ENCODE measurements around the gene HIRIP3. TPM values are rescaled to one million over a fixed set of nuclear protein-coding genes. Genes with fewer than 3 reads are reported as not detected.
"Not testable (repeated sequence)": the region's sequence is repeated elsewhere in the genome, so short reads cannot be mapped to it uniquely, and the experiment has no call there.

The HIRIP3 gene
- total RNA-seq, 6 experiments from 2014 or later = 5.2 to 12.9 (median 9.0) TPM

DNA sequence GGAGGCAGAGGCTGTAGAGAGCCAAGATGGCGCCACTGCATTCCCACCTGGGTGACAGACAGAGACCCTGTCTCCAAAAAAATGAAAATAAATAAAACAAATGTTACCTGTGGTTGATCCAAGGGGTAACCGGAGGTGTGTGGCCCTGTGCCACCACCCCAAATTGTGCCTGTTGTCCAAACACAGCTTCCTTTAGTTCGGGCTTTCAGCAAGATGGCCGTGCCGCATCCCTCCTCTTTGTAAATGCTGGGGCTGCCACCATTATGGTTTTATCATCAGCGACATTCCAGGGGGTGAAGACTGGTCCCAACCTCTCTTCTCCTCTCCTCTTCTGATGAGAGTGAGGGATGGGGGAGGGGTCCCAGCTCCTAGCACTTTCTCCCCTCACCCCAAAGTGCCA is 27.5 kb upstream of the HIRIP3 start, which contains the start of gene C16orf92:
Gene C16orf92, plus strand, starts transcription at position 312 of the 400 bp plus-strand sequence. CDS start 143 bp downstream, outside the sequence.
- intact Hi-C loops (cut with DNase I) = loop anchor here in 1 of 2 donors (10.0 kb wide), 2 partner anchors 148 to 328 kb away; no protein-coding TSS in a partner anchor
- ATAC-seq = no peak
- DNase-seq = no peak
- Histone ChIP-seq H3K27ac (no peak within 1 kb of the TSS), H3K4me3 (no peak within 1 kb of the TSS), H3K9me3 (no peaks in the 10 kb centered on the region), H3K4me1 (peaks cover 0 to 9% (median 0%) of the 10 kb centered on the region in 4 donors), H3K36me3 (no peaks in the 10 kb centered on the region), H3K27me3 (no peaks in the 10 kb centered on the region)
- TF ChIP-seq, protein P1, sequence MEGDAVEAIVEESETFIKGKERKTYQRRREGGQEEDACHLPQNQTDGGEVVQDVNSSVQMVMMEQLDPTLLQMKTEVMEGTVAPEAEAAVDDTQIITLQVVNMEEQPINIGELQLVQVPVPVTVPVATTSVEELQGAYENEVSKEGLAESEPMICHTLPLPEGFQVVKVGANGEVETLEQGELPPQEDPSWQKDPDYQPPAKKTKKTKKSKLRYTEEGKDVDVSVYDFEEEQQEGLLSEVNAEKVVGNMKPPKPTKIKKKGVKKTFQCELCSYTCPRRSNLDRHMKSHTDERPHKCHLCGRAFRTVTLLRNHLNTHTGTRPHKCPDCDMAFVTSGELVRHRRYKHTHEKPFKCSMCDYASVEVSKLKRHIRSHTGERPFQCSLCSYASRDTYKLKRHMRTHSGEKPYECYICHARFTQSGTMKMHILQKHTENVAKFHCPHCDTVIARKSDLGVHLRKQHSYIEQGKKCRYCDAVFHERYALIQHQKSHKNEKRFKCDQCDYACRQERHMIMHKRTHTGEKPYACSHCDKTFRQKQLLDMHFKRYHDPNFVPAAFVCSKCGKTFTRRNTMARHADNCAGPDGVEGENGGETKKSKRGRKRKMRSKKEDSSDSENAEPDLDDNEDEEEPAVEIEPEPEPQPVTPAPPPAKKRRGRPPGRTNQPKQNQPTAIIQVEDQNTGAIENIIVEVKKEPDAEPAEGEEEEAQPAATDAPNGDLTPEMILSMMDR (IDR thresholded peaks at IDR 0.05) = no peak
- no peak for TF ChIP-seq POLR2A (IDR thresholded peaks at IDR 0.05)
- 82% methylated on average over 4 of the region's 6 CpGs for WGBS (ENCODE audit: insufficient coverage, low coverage, low lambda C conversion rate, missing lambda C conversion rate)

DNA sequence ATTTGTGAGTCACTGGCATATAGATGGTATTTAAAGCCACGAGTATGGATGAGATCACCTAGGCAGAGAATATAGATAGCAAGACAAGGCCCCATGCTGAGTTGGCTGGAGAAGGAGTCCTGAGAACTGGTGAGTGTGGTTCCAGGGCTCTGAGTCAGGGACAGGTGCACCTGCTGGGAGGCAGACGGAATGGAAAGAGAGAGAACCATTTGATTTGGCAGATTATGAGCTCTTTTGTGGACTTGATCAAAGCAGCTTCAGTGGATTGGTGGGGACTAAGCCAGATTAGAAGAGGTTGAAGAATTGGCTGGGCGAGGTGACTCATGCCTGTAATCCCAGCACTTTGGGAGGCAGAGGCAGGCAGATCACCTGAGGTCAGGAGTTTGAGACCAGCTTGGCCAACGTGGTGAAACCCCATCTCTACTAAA is 23.3 kb upstream of the HIRIP3 start:
- no peaks in the 10 kb centered on the region for H3K27me3 ChIP-seq
- ATAC-seq (no peak), DNase-seq (no peak)
- no peaks in the 10 kb centered on the region for H3K9me3 ChIP-seq
- intact Hi-C loops (cut with DNase I) = no loop called here
- TF ChIP-seq, protein P1 (IDR thresholded peaks at IDR 0.05) = no peak
- TF ChIP-seq POLR2A (IDR thresholded peaks at IDR 0.05) = no peak
- no peak overlapping the region for H3K4me3 ChIP-seq
- 61% methylated on average over 3 of the region's 4 CpGs for WGBS (ENCODE audit: insufficient coverage, low coverage, low lambda C conversion rate, missing lambda C conversion rate)
- H3K27ac ChIP-seq = no peak overlapping the region
- no peaks in the 10 kb centered on the region for H3K36me3 ChIP-seq
- H3K4me1 ChIP-seq = peaks cover 0 to 9% (median 0%) of the 10 kb centered on the region in 4 donors

DNA sequence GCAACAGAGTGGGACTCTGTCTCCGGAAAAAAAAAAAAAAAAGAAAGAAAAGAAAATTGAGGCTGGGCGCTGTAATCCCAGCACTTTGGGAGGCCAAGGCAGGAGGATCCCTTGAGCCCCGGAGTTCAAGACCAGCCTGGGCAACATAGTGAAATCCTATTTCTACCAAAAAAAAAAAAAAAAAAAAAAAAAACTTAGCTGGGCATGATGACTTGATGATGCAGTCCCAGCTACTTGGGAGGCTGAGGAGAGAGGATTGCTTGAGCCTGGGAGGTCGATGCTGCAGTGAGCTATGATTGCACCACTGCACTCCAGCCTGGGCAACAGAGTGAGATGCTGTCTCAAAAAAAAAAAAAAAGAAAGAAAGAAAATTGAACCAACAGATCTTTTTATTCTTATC is 22.5 kb upstream of the HIRIP3 start:
- H3K27me3 ChIP-seq; H3K4me1 ChIP-seq; DNase-seq; H3K36me3 ChIP-seq; H3K9me3 ChIP-seq; H3K27ac ChIP-seq; H3K4me3 ChIP-seq; ATAC-seq; intact Hi-C loops (cut with DNase I): not testable (repeated sequence)
- 82% methylated on average over 2 of the region's 4 CpGs for WGBS (ENCODE audit: insufficient coverage, low coverage, low lambda C conversion rate, missing lambda C conversion rate)

DNA sequence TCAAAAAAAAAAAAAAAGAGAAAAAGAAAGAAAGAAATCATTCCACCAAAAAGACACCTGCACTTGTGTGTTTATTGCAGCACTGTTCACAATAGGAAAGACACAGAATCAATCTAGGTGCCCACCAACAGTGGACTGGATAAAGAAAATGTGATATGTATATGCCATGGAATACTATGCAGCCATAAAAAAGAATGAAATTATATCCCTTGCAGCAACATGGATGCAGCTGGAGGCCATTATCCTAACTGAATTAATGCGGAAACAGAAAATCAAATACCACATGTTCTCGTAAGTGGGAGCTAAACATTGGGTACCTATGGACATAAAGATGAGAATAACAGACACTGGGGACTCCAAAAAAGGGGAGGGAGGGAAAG is 21.9 kb upstream of the HIRIP3 start:
- Histone ChIP-seq H3K9me3 (no peaks in the 10 kb centered on the region), H3K27me3 (no peaks in the 10 kb centered on the region), H3K36me3 (no peaks in the 10 kb centered on the region), H3K27ac (no peak overlapping the region), H3K4me1 (peaks cover 0 to 9% (median 0%) of the 10 kb centered on the region in 4 donors), H3K4me3 (no peak overlapping the region)
- TF ChIP-seq, protein P1 (IDR thresholded peaks at IDR 0.05) = no peak
- TF ChIP-seq POLR2A (IDR thresholded peaks at IDR 0.05) = no peak
- no peak for ATAC-seq
- DNase-seq = no peak
- intact Hi-C loops (cut with DNase I) = no loop called here
- 91% methylated on average over 2 of the region's 2 CpGs for WGBS (ENCODE audit: insufficient coverage, low coverage, low lambda C conversion rate, missing lambda C conversion rate)

DNA sequence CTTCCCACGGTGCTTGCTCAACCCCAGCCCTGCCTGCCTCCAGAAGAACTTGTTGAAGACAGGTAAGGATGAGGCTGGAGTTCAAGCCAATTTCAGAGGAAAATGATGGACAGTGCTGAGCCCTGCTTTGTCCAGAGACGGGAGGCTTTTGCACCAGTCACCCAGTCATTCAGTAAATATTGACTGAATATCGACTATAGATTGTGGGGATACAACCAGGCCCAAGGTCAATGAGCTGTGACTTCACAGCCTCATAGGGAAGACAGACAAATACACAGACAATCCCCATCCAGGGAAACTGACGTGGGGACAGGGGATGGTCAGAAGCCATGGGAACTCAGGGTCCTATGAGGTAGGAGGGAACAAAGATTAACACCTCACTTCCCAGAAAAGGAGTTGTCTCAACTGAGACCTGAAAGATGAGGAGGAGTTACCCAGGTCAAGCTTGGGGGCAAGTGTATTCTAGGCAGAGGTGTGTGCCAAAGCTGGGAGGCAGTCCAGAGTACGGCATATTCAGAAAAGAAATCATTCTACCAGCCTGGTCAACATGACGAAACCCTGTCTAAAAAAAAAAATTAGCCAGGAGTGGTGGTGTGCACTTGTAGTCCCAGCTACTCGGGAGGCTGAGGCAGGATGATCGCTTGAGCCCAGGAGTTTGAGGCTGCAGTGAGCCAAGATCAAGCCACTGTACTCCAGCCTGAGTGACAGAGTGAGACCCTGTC is 21.3 kb upstream of the HIRIP3 start:
- WGBS (ENCODE audit: insufficient coverage, low coverage, low lambda C conversion rate, missing lambda C conversion rate) = 44% methylated on average over 7 of the region's 8 CpGs
- no peak overlapping the region for H3K27ac ChIP-seq
- no peaks in the 10 kb centered on the region for H3K9me3 ChIP-seq
- no peaks in the 10 kb centered on the region for H3K27me3 ChIP-seq
- no peaks in the 10 kb centered on the region for H3K36me3 ChIP-seq
- no peak for DNase-seq
- intact Hi-C loops (cut with DNase I) = no loop called here
- H3K4me1 ChIP-seq = peaks cover 0 to 8% (median 0%) of the 10 kb centered on the region in 4 donors
- no peak for TF ChIP-seq POLR2A (IDR thresholded peaks at IDR 0.05)
- TF ChIP-seq, protein P1 (IDR thresholded peaks at IDR 0.05) = no peak
- no peak overlapping the region for H3K4me3 ChIP-seq
- ATAC-seq = no peak

DNA sequence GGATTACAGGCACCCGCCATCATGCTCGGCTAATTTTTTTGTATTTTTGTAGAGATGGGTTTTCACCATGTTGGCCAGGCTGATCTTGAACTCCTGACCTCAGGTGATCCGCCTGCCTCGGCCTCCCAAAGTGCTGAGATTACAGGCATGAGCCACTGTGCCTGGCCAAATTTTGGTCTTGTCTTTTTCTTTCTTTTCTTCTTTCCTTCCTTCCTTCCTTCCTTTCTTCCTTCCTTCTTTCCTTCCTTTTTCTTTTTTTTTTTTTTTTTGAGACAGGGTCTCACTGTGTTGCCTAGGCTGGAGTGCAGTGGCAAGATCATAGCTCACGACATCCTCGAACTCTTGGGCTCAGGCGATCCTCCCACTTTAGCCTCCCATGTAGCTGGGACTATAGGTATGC is 20.0 kb upstream of the HIRIP3 start:
- DNase-seq, ATAC-seq: not testable (repeated sequence)
- 83% methylated on average over 3 of the region's 7 CpGs for WGBS (ENCODE audit: insufficient coverage, low coverage, low lambda C conversion rate, missing lambda C conversion rate)

DNA sequence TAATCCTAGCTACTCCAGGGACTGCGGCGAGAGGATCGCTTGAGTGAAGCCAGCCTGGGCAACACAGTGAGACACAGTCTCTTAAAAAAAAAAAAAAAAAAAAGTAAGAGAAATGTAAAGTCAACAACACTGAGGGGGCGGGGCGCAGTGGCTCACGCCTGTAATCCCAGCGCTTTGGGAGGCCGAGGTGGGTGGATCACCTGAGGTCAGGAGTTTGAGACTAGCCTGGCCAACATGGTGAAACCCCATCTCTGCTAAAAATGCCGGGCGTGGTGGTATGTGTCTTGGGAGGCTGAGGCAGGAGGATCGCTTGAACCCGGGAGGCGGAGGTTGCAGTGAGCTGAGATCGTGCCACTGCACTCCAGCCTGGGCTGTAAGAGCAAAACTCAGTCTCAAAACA is 17.2 kb upstream of the HIRIP3 start:
- H3K9me3 ChIP-seq; H3K36me3 ChIP-seq; ATAC-seq; H3K4me3 ChIP-seq; DNase-seq; intact Hi-C loops (cut with DNase I); H3K27ac ChIP-seq; H3K4me1 ChIP-seq; H3K27me3 ChIP-seq: not testable (repeated sequence)
- 70% methylated on average over 8 of the region's 14 CpGs for WGBS (ENCODE audit: insufficient coverage, low coverage, low lambda C conversion rate, missing lambda C conversion rate)

More for the DNA sequence above, 20.0 kb upstream of the HIRIP3 start:
- H3K36me3 ChIP-seq; H3K9me3 ChIP-seq; H3K4me1 ChIP-seq; H3K27ac ChIP-seq; H3K27me3 ChIP-seq; intact Hi-C loops (cut with DNase I); H3K4me3 ChIP-seq: not testable (repeated sequence)

Data from right lobe of liver (tissue), 6 donors.